Measurements from ENCODE around the gene CEACAM20.

The CEACAM20 gene

DNA sequence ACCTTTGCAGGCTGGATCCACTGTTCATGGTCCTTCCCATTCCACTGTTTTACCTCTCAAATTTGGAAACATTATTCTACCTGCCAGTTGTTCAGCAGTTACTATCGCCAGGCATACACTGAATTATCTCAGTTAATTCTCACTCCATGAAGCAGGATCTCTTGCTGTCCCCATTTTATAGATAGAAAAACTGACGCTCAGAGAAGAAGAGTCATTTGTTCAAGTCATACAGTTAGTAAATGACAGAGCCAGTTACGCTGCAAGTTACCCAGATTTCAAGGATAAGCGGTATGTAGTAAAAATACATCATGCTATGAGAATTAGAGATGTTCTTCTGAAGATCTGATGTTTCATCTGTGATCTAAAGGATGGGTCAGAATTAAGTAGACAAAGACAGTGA lies 43.7 kb upstream of the CEACAM20 start:
- TF ChIP-seq, protein P1, sequence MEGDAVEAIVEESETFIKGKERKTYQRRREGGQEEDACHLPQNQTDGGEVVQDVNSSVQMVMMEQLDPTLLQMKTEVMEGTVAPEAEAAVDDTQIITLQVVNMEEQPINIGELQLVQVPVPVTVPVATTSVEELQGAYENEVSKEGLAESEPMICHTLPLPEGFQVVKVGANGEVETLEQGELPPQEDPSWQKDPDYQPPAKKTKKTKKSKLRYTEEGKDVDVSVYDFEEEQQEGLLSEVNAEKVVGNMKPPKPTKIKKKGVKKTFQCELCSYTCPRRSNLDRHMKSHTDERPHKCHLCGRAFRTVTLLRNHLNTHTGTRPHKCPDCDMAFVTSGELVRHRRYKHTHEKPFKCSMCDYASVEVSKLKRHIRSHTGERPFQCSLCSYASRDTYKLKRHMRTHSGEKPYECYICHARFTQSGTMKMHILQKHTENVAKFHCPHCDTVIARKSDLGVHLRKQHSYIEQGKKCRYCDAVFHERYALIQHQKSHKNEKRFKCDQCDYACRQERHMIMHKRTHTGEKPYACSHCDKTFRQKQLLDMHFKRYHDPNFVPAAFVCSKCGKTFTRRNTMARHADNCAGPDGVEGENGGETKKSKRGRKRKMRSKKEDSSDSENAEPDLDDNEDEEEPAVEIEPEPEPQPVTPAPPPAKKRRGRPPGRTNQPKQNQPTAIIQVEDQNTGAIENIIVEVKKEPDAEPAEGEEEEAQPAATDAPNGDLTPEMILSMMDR (IDR thresholded peaks at IDR 0.05; ENCODE audit: low read depth, low read length, missing control alignments) = no peak
- no peak for DNase-seq (ENCODE audit: low read depth)
- H3K4me3 ChIP-seq (ENCODE audit: low read depth, low read length) = no peak overlapping the region
- in situ Hi-C loops (cut with HindIII; ENCODE audit: low sequenced_read_pairs) = no loop called here

DNA sequence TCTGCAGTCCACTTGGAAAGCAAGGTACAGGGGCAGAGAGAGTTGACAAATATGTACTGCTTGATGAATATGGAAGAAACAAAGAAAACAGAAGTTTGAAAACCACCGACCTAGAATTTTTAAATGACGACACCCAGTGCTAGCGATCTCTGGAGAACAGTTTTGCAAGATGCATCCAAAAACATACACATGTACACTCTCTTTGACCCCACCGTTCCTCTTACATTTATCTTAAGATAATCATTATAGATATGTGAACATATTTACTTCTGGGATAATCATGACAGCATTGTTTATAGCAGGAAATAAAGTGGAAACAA lies 43.1 kb upstream of the CEACAM20 start:
- in situ Hi-C loops (cut with HindIII; ENCODE audit: low sequenced_read_pairs) = no loop called here
- TF ChIP-seq, protein P1 (IDR thresholded peaks at IDR 0.05; ENCODE audit: low read depth, low read length, missing control alignments) = no peak
- H3K4me3 ChIP-seq (ENCODE audit: low read depth, low read length) = no peak overlapping the region
- no peak for DNase-seq (ENCODE audit: low read depth)

DNA sequence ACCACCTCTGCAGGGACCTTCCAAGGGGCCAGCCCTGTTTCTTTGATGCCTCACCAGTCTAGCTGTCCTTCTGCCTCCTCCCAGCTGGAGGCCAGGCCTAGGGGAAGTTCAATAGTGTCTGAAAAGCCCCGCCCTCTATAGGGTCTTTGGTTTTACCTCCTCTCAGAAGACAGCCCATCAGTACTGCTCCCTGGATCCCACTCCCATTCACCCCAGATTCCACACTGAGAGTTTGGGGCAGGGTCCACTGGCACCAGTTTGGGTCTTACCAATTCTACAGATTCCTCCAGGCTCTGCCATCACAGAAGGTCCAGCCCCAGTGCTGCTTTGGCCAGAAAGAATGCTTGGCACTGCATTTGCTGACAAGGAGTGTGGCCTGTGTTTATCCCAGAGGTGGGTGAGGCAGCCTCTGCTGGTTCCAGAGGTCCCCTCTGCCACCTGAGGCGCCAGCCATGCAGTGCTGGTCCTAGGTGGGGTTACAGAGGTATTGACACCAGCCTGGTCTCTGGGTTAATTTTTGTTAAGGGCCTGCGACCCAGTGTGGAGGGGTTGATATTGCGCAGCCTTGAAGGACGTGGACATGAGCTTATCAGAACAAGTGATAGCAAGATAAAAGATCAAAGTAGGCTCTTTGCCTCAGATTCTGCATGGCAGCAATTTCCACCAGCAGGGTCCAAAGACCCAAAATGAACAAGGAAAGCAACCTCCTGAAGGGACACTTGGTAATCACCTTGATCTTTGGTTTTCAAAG lies 42.5 kb upstream of the CEACAM20 start:
- in situ Hi-C loops (cut with HindIII; ENCODE audit: low sequenced_read_pairs) = no loop called here
- no peak overlapping the region for H3K4me3 ChIP-seq (ENCODE audit: low read depth, low read length)
- DNase-seq (ENCODE audit: low read depth) = no peak
- TF ChIP-seq, protein P1 (IDR thresholded peaks at IDR 0.05; ENCODE audit: low read depth, low read length, missing control alignments) = no peak

DNA sequence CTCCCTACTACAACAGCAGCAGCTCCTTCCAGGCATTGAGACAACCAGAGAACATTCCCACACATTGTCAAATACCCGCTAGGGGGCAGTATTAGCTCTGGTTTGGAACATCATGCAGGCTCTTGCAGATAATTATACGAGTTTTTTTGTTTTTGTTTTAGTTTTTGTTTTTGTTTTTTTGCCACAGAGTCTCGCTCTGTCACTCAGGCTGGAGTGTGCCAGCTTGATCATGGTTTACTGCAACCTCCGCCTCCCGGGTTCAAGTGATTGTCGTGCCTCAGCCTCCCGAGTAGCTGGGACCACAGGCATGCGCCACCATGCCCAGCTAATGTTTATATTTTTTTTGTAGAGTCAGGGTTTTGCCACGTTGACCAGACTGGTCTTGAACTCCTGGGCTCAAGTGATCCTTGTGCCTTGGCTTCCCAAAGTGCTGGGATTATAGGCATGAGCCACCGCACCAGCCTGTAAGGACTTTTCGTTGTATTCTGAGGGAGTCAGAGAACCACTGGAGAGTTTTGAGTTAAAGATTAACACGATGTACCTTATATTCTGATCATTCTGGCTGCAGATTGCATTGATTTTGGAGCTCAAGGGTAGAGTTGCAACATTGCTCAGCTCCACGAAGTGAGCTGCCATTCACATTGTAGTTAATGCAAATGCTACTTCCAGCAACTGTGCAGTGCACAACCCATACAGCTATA lies 41.7 kb upstream of the CEACAM20 start:
- H3K4me3 ChIP-seq (ENCODE audit: low read depth, low read length) = no peak overlapping the region
- DNase-seq (ENCODE audit: low read depth) = peak; percentile 81
- in situ Hi-C loops (cut with HindIII; ENCODE audit: low sequenced_read_pairs) = no loop called here
- TF ChIP-seq, protein P1 (IDR thresholded peaks at IDR 0.05; ENCODE audit: low read depth, low read length, missing control alignments) = peak; percentile 69

DNA sequence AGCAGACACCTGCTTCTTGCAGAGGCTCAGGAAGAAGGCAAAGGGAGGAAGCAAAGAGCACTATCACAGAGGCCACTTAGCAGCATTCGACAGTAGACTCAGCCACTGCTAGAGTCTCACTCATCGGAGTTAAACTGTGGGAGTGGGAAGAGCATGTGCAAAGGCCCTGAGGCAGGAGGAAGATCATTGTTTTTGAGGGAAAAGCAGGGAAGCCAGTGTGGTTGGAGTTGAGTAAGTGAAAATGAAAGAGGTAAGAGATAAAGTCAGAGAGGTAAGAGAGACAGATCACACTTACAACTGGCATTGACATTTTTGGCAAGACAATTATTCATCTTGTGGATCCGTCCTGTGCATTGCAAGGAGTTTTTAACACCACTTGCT lies 41.1 kb upstream of the CEACAM20 start:
- TF ChIP-seq, protein P1 (IDR thresholded peaks at IDR 0.05; ENCODE audit: low read depth, low read length, missing control alignments) = no peak
- in situ Hi-C loops (cut with HindIII; ENCODE audit: low sequenced_read_pairs) = no loop called here
- no peak for DNase-seq (ENCODE audit: low read depth)
- no peak overlapping the region for H3K4me3 ChIP-seq (ENCODE audit: low read depth, low read length)

DNA sequence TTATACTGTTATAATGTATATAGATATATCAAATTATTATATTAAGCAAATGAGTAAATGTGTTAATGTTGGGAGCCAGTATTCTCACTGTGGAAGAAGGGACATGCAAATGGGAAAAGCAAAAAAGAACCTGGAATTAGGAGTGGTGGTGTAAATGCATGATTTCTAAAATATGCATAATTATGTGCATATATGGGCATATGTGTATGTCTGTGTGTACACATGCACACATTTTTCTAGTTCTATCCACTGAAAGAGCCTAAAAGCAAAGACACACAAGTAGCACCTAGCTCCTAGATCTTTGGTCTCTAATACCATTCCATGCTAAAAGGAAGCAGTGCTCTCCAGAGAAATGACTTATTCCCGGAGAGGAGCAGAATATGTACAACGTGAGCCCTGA lies 38.3 kb upstream of the CEACAM20 start:
- TF ChIP-seq, protein P1 (IDR thresholded peaks at IDR 0.05; ENCODE audit: low read depth, low read length, missing control alignments) = no peak
- in situ Hi-C loops (cut with HindIII; ENCODE audit: low sequenced_read_pairs) = no loop called here
- no peak for DNase-seq (ENCODE audit: low read depth)
- no peak overlapping the region for H3K4me3 ChIP-seq (ENCODE audit: low read depth, low read length)
